NCI-H1694 (cell line): Measurements from ENCODE around the gene SRGAP2.
"Not testable (repeated sequence)": the region's sequence is repeated elsewhere in the genome, so short reads cannot be mapped to it uniquely, and the experiment has no call there.

Experiments
- DNase-seq: peaks from one replicate; lab custom pipeline; 2025; lab: John Stamatoyannopoulos, UW

The SRGAP2 gene

GRCh38 chr1:206205569-206205968 lies 2.2 kb downstream of the SRGAP2 start:
- not testable (repeated sequence) for DNase-seq

GRCh38 chr1:206210802-206211201 lies 7.5 kb downstream of the SRGAP2 start:
- not testable (repeated sequence) for DNase-seq

GRCh38 chr1:206215600-206216392 lies 12.5 kb downstream of the SRGAP2 start:
- not testable (repeated sequence) for DNase-seq

GRCh38 chr1:206218285-206218684 lies 14.9 kb downstream of the SRGAP2 start:
- not testable (repeated sequence) for DNase-seq

- not testable (repeated sequence) for DNase-seq
Observed at GRCh38 chr1:206218765-206219164, 15.4 kb downstream of the SRGAP2 start.

- not testable (repeated sequence) for DNase-seq
Observed at GRCh38 chr1:206219514-206220331, 16.4 kb downstream of the SRGAP2 start.

GRCh38 chr1:206220332-206221000 lies 17.1 kb downstream of the SRGAP2 start:
- not testable (repeated sequence) for DNase-seq

- not testable (repeated sequence) for DNase-seq
Observed at GRCh38 chr1:206221585-206221984, 18.2 kb downstream of the SRGAP2 start.

GRCh38 chr1:206224190-206224776 lies 20.9 kb downstream of the SRGAP2 start:
- DNase-seq = not testable (repeated sequence)

GRCh38 chr1:206225386-206225785 lies 22.0 kb downstream of the SRGAP2 start:
- DNase-seq = not testable (repeated sequence)

GRCh38 chr1:206226886-206227285 lies 23.5 kb downstream of the SRGAP2 start:
- not testable (repeated sequence) for DNase-seq

GRCh38 chr1:206229286-206229685 lies 25.9 kb downstream of the SRGAP2 start:
- not testable (repeated sequence) for DNase-seq

- DNase-seq = not testable (repeated sequence)
Observed at GRCh38 chr1:206231989-206232388, 28.6 kb downstream of the SRGAP2 start.

GRCh38 chr1:206232970-206233645 lies 29.8 kb downstream of the SRGAP2 start:
- not testable (repeated sequence) for DNase-seq

GRCh38 chr1:206234189-206234916 lies 31.0 kb downstream of the SRGAP2 start:
- DNase-seq = not testable (repeated sequence)

- DNase-seq = not testable (repeated sequence)
Observed at GRCh38 chr1:206235190-206235589, 31.8 kb downstream of the SRGAP2 start.

- not testable (repeated sequence) for DNase-seq
Observed at GRCh38 chr1:206240288-206240687, 36.9 kb downstream of the SRGAP2 start.

GRCh38 chr1:206243335-206243734 lies 40.0 kb downstream of the SRGAP2 start:
- not testable (repeated sequence) for DNase-seq

GRCh38 chr1:206245479-206245878 lies 42.1 kb downstream of the SRGAP2 start:
- DNase-seq = not testable (repeated sequence)

GRCh38 chr1:206246129-206246886 lies 43.0 kb downstream of the SRGAP2 start:
- not testable (repeated sequence) for DNase-seq
